NCI-H146 treated with DMSO at 0.1 percent for 48 hours (cell line): Measurements from ENCODE around the gene FGD4.

Experiments
- DNase-seq: peaks from one replicate; lab custom pipeline; 2025; ENCODE audit not compliant: unreplicated experiment; lab: John Stamatoyannopoulos, UW

FGD4 gene

DNA sequence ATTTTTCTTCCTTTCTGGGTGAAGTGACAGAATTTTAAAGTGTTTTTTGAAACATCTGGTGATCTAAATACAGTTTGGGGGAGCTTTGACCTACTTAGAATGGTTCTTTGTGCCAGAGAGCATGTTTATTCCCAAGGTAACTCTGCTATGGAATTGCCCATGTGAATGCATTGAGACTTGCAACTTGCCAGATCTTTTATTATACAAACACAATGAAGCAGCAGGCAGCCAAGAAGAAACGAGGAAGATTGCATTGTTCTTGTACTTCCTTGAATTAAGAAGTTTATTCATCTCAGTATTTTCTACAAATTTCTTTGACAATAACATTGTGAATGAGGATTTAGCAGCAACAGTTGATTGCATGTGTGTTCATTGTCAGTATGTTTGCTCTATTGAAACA lies 55.5 kb downstream of the FGD4 start:
- DNase-seq: no peak

DNA sequence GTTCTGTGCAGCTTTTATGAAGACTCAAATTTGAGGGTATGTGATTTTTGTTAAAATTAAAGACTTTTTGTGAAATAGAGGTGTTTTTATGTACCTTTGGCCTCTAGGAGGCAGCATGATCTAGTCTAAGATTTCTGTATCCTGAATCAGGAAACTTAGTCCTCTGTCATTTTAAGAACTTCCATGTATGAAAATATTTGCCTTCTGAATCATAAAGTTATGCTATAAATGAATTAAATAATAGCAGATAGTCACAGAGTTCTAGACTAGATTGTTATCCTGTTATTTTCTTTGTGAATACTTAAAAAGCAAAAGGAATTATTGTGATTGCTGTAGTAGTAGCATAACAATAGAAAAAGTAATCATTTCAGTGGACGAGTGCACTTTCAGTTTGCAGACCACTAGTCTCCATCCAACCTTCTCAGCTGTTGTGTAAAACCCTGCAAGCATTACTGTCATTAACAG lies 56.3 kb downstream of the FGD4 start:
- peak; percentile 37 for DNase-seq

DNA sequence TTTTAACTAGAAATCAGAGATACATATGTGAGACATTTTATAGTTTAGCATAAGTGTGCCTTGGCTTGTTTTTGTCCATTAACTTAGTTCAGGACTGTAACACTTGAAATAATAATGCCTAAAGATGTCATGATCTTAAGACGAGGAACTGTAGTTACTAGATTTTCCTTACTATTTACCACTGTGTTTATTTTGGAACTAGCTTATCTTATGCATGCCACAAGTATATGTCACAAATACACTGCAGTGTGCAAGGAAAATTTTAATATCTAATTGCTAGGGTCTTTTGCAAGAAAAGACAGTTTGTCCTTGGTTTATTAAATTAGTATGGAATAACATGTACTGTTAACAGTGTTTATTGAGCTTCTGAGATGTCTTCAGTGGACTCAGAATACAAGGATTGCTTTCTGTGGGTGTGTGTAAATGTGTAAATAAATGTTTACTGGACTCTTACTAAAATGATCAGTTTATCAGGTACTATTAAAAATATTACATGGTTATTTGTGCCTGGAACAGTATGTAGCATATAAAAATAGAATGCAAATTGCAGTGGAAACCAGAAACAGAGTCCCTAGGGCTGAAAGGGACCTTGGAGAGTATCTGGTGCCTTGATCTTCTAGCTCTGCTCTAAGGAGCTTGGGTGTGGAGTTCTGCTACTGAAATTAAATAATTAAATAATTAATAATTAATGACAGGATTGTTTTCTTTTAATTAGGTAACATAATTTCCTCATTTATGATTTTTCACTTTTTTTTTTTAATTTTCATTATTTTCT lies 58.1 kb downstream of the FGD4 start:
- DNase-seq: no peak

DNA sequence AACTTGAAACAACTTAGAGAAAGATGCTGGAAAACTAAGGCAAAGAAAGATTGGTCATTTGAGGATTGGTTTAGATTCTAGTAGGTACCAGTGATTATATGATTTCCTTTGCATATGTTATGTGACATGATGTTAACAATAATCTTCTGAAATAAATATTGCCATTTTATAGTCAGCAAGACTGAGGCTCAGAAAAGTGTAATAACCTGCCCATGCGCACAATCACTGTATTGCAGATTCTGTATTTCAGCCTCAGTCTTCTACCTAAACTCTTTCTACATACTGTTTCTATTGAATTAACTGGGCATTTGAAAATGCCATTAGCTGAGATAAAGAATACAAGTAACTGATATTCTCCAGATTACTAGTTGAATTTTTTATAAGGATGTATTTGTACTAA lies 61.3 kb downstream of the FGD4 start:
- DNase-seq: no peak

DNA sequence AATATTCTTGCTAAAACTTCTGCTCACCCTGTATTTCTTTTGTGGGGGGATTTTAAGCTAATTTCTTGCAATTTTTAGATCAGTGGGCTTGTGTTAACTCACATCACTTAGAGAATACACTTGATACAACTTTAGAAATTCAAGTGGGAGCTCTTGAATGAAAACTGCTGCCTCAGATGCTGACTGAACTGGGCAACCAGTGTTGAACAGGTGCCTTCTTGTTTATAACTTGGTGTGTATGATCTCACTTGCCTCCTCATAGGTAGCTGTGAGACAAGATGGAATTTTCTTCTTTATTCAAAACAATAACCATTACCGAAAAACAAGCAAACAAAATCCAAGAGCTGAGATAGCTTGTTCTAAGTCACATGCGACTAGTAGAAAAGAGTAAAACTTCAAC lies 63.5 kb downstream of the FGD4 start:
- no peak for DNase-seq

DNA sequence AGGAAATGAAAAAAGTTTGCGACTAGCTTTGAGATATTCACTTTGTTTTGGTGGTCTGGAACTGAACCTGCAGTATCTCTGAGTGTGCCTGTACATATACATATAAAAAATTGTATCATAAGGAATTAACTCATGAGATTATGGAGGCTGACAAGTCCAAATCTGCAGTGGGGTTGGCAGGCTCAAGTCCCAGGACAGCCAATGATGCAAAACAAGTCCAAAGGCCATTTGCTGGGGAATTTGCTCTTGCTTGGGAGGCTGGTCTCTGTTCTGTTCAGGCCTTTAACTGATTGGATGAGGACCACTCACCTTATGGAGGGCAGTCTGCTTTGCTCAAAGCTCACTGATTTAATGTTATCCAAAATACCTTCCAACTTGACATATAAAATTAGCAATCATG lies 66.8 kb downstream of the FGD4 start:
- no peak for DNase-seq

DNA sequence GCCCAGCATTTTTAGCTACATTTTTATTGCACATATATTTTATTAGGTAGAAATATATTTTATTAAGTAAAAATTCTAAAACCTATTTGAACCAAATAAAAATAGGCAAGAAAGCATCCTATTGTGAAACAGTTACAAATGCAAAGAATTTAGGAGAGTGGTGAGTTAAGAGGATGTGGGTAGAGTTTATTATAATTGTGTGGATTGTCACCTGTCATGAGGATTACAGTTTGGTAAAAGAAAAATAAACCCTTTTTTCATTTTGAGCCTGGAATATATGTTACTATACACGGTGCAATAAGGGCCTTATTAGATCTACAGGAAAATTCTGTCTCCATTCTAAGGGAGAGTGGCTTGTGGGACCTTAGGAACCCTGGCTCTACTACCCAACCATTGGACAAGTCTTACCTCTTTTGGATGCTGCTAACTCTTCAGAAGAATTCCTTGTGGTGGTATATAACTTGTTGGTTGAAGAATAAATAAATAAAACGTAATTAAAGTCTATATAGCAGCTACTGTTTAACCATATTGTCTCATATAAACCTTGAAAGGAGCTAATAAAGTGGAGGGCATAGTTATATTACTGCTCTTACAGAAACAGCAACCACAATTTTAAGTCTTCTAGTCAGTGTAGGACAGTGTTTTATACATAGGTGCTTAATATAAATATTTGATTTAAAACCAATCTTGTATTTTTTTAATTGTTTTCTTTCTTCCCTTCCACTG lies 67.8 kb downstream of the FGD4 start:
- DNase-seq: no peak

DNA sequence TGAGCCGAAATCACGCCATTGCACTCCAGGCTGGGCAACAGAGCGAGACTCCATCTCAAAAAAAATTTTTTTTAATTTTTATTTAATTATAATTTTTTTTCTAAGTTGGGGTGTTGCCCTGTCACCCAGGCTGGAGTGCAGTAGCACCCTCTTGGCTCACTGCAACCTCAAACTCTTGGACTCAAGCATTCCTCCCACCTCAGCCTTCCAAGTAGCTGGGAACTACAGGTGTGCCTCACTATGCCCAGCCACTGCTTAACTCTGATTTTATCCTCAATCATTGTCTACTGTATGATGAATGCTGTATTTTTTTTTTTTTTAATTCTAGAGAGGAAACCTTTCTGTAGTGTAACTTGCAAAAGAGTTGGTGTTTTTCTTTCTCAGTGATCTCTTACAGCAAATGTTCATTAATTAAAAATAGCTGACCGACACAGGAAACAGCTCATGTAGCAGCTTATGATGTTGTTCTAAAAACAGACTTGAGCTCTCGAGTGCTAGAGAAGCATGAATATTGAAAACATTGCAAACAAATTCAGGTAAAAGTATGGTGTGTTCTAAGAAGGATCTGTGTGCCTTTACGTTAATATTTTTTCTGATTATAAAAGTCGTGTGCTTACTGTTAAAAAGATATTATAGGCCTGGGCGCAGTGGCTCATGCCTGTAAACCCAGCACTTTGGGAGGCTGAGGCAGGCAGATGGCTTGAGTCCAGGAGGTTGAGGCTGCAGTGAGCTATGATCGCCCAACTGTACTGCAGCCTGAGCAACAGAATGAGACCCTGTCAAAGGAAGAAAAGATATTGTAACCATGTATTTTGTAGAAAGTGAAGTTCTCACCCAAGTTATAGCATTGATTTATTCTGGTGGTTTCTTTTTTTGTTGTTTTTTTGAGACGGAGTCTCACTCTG lies 68.9 kb downstream of the FGD4 start:
- DNase-seq: no peak

DNA sequence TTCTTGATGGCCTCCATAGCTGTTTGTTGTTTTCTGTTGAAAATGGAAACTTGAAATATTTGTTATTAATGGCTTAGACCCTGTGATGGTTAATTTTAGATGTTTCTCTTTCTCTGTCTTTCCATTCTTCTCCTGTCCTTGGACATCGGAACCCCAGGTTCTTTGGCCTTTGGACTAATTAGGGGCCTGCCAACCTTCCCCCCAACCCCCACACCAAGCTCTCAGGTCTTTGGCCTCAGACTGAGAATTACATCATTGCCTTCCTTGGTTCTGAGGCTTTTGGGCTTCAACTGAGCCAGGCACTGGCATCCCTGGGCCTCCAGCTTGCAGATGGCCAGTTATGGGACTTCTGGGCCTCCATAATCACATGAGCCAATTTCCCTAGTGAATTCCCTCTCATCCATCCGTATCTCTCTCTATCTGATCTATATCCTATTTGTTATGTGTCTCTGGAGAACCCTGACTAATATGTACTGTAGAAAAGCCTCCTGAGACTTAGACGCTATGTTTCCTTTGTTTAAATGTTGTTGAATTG lies 71.6 kb downstream of the FGD4 start:
- DNase-seq: no peak

DNA sequence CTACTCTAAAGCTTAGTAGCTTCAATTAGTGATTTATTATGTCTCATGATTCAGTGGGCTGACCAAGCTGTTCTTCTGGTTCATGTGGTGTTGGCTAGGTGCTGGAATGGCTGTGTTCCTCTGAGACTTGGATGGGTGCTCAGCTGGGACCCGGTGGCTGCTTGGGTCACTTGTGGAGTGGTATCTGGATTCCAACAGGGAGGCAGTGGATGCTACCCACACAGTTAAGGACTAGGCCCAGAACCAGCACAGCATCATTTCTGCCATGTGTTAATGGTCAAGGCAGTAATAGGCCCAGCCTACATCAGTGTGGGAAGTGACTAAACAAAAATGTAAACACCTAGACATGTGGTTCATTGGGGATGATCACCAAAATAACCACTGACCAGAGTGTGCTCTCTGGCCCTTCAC lies 72.2 kb downstream of the FGD4 start:
- no peak for DNase-seq

DNA sequence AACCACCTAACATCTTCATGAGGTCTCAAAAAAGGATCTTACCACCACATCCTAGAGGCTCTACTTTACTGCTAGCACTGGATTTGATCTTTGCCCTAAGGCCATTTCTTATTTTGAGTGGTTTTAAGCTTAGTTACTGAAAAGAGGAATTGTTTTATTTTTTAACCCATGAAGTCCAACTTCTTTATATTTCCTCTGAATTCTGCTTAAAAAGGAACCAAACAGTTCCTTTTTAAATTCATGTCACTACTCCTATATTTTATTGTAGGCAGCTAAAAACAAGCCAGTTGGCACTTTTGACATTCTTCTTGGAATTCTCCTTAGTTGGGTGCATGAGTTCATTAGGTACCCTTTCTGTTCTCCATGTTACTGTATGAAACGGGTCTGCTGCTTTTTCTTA lies 76.4 kb downstream of the FGD4 start:
- no peak for DNase-seq

DNA sequence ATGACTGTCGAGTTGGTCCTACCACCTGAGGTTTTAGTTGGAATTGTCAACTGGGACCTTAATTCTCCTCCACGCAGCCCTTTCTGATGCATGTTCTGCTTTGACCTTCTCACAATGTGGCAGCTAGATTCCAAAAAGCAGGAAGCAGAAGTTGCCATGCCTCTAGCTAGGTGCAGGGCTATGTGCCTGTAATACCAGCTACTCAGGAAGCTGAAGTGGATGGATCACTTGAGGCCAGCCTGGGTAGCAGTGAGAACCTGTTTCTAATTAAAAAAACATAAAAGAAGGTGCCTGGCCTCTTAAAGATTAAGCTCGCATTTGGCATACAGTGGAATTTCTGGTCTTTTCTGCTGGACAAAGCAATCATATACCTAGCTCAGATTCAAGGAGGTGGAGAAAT lies 77.1 kb downstream of the FGD4 start:
- DNase-seq: no peak

DNA sequence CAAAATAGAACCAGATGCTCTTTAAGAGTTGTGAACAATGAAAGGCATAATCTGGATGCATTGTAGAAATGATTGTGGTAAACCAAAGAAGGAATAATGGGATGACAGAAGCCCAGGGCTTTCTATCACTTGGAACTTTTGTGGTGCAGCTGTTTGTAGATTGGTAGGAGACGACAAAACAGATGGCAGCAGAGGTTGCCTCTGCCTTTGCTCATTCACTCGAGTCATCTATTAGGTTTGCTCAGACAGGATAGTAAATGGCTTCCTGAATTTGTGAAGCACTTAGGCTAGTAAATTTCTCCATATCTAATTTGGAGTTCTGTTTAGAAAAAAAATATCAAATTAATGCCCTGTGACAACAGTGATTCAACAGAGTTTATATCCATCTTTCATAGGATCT lies 78.4 kb downstream of the FGD4 start:
- no peak for DNase-seq

DNA sequence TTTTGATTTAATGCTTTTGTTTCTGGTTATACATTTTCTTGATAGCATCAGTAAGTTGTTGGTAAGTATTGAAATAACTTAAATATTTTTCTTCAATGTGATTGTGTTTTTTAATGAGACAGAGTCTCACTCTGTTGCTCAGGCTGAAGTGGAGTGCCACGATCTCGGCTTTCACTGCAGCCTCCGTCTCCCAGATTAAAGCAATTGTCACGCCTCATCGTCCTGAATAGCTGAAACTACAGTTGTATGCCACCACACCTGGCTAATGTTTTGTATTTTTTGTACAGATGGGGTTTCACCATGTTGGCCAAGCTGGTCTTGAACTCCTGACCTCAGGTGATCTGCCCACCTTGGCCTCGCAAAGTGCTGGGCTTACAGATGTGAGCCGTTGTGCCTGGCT lies 78.8 kb downstream of the FGD4 start:
- no peak for DNase-seq

DNA sequence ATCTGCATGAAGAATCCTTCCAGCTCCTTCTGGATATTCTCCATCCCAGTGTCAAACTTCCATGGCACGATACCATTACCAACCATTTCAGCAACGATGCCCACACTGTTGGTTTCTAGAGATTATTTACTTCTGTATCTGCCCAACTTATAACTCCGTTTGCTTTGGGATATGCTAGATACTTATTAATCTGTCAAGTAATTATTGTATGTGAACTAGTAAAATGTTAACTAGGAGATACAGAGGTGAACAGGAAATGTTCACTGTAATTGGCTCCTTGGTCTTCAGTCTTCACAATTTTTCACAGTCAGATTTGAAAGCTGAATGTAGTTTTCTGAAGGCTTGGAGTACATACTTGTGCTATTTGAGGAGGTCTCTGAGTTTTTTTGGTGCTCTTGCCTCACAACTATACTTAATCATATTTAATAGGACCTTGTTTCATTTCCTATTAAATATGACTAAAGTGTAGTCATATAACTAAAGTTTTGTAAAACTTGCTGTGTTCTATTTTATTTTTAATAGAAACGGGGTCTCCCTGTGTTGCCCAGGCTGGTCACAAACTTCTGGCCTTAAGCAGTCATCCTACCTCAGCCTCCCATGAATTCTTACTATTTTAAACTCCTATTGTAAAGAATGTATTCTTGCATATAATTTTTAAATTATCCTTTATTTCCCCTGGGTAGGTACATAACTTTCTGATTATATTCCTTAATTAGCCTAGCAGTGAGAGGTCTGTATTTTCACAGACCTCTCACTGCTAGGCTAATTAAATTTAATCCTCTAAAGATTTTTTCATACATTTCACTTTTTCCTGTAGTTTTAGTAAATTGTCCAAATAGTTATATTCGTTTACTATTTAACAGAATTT lies 79.7 kb downstream of the FGD4 start:
- DNase-seq: no peak

DNA sequence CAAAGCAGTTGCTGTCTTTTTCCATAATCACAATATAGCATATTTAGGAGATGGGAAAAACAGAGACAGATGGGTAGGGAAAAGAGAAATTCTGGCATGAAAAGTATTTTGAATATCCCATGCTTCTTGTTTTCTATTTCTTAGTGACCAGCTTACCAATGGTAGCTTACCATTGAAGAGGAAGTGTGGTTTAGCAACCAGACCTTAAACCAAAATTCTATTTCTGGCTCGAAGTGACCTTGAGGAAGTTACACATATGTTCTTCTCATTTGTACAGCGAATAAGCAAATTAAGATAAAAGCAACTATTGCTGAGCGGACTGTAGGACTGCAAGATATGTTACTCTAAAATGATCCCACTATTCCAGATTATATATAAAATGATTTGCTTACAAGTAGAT lies 82.9 kb downstream of the FGD4 start:
- DNase-seq: no peak

DNA sequence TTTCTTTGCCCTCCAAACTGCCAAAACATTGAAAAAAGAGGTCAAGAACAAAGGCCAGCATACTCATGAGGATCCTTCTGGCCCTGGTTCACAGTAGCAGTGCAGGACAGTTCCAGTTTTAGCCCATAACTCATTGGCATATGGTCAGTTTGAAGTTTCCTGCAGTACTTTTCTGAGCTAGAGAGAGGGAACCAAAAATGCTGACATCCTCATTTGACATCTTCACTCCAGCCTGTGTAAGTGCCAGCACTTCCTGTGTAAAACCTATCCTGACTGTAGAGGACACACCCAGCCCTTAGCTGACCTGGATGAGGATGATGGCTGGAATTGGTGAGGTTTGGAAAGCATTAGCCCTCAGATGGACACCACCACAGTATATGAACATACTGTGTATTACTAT lies 84.1 kb downstream of the FGD4 start:
- DNase-seq: no peak

DNA sequence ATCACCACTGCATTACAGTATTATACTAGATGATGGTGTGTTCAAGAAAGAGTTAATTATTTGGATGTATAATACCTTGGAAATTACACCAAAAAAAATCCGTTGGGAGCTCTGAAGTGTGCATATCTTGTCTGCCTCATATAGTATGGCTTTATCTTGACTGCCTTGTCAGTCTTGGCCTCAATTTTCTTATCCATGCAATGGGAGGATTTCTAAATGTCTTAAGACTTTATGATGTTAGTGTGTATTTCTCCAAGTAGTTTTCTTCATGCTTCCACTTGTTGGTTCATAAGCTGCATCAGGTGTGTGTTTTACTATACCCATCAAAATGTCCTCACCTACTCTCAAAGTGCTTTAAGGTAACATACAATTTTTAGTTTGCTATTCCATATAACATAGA lies 84.6 kb downstream of the FGD4 start:
- no peak for DNase-seq

DNA sequence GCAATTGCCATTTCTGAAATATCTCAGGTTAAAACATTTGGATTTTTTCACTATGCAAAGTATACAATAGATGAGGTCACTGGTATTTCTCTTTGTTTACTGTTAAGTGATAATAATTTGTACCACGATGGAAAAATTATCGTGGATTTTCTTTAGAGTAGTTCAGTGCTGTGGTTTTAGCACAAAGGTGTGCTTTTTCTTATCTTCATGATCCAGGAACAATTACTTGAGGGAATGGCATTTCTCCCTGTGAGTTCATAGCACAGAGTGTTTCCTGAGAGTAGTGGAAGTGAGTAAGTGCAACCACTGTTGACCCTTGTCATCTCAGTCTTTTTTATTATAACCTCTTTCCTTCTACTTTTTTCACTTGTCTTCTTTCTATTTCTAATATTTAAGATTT lies 86.8 kb downstream of the FGD4 start:
- no peak for DNase-seq

DNA sequence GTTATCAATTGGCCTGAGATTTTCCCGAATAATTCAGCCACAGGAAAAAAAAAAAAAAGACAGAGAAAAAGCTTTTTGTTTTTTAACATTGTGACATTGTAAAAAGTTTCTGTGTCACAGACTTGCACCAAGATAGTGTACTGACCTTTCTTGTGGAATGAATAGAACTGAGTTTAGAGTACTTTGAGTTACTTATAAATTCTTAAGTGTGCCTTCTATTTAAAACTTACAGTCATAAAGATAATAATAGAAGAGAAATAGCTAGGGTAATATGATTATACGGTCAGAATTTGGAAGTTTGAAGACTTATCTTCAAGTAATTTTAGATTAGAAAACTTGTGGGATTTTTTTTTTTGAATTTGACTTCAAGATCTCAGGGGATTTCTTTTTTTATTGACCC lies 88.8 kb downstream of the FGD4 start:
- no peak for DNase-seq
